B cell (primary cell): ENCODE measurements around the gene HDDC3. TPM values are rescaled to one million over a fixed set of nuclear protein-coding genes. Genes with fewer than 3 reads are reported as not detected.

Experiments
- ATAC-seq: fragments of 200-7000 bp; cut with Tn5 transposase; one replicate; pipeline ENCODE4 v1.10.0; 2021; ENCODE audit warnings: low read depth, mild to moderate bottlenecking, moderate number of reproducible peaks, moderate library complexity
- CTCF ChIA-PET: fragments of 350-600 bp; sonication (Branson Sonifier 250); formaldehyde crosslinking; loops from one replicate; lab custom pipeline; 2021; ENCODE audit warnings: antibody characterized with exemption, inconsistent platforms; lab: Charles Lee
- POLR2A ChIA-PET: fragments of 350-600 bp; sonication (Branson Sonifier 250); formaldehyde crosslinking; loops from one replicate; lab custom pipeline; 2021; ENCODE audit warnings: antibody characterized with exemption; lab: Charles Lee
- DNase-seq: peaks from one replicate; pipeline ENCODE4 v3.0.0; 2013
- H2AFZ ChIP-seq: 2 replicates; pipeline ENCODE4 v1.6.1; 2012; ENCODE audit warnings: mild to moderate bottlenecking, low read depth, low read length; ENCODE audit not compliant: insufficient read depth, poor library complexity, severe bottlenecking
- H3K27ac ChIP-seq, 2 donors: 1 replicate in 1 of 2; 2 replicates in 1 of 2; pipeline ENCODE4 v1.5.1; 2012 to 2013; ENCODE audit warnings: low read length in 2 of 2, mild to moderate bottlenecking in 2 of 2, moderate library complexity in 1 of 2
- H3K27me3 ChIP-seq, 4 experiments: fragments of 200-600 bp in 1 of 4; sonication (generic) in 1 of 4; replicated peaks in 1 of 4; 1 replicate in 2 of 4; 2 replicates in 2 of 4; pipeline versions ENCODE4 v1.6.1 to v1.7.0; 2013 to 2016; ENCODE audit warnings: low read length in 3 of 4, mild to moderate bottlenecking in 2 of 4, mixed read lengths in 1 of 4, moderate library complexity in 1 of 4; ENCODE audit not compliant: insufficient read depth in 4 of 4, control insufficient read depth in 3 of 4; ENCODE audit errors: control extremely low read depth in 1 of 4
- H3K36me3 ChIP-seq, 2 experiments: replicated peaks in 1 of 2; 1 replicate in 1 of 2; 2 replicates in 1 of 2; pipeline versions ENCODE4 v1.6.1 to v1.7.1; 2013; ENCODE audit warnings: low read length in 1 of 2; ENCODE audit not compliant: insufficient read depth in 2 of 2, control insufficient read depth in 1 of 2; ENCODE audit errors: control extremely low read depth in 1 of 2, extremely low read depth in 1 of 2
- H3K4me1 ChIP-seq, 2 donors: fragments of 200-600 bp in 1 of 2; sonication (generic) in 1 of 2; 1 replicate in 1 of 2; 2 replicates in 1 of 2; pipeline versions ENCODE4 v1.5.1 to v1.6.1; 2013 to 2017; ENCODE audit warnings: low read length in 2 of 2; ENCODE audit not compliant: control insufficient read depth in 2 of 2, insufficient read depth in 2 of 2
- H3K4me2 ChIP-seq: replicated peaks from 2 replicates; pipeline ENCODE3; 2012; ENCODE audit warnings: mild to moderate bottlenecking, low read depth, low read length; ENCODE audit not compliant: poor library complexity, severe bottlenecking
- H3K4me3 ChIP-seq, 5 experiments: fragments of 200-600 bp in 1 of 5; sonication (generic) in 1 of 5; 1 replicate in 3 of 5; 2 replicates in 2 of 5; pipeline versions ENCODE4 v1.5.1 to v1.7.0; 2011 to 2016; ENCODE audit warnings: low read length in 4 of 5, mild to moderate bottlenecking in 4 of 5, low read depth in 2 of 5, control low read depth in 1 of 5, moderate library complexity in 1 of 5; ENCODE audit not compliant: insufficient read depth in 1 of 5; ENCODE audit errors: control extremely low read depth in 1 of 5, extremely low read depth in 1 of 5
- H3K79me2 ChIP-seq: fragments of 200-600 bp; sonication (generic); one replicate; pipeline ENCODE4 v1.6.0; 2016; ENCODE audit warnings: low read length; ENCODE audit not compliant: control insufficient read depth, insufficient read depth
- H3K9ac ChIP-seq: fragments of 200-600 bp; sonication (generic); 2 replicates; pipeline ENCODE4 v1.6.1; 2017; ENCODE audit warnings: mild to moderate bottlenecking, low read length, moderate library complexity
- H3K9me3 ChIP-seq, 3 donors: one replicate each; pipeline versions ENCODE4 v1.6.1 to v1.7.1; 2013; ENCODE audit warnings: low read length in 2 of 3; ENCODE audit not compliant: control insufficient read depth in 2 of 3, insufficient read depth in 1 of 3; ENCODE audit errors: control extremely low read depth in 1 of 3
- H4K20me1 ChIP-seq: 2 replicates; pipeline ENCODE4 v1.6.0; 2012; ENCODE audit warnings: mild to moderate bottlenecking, low read length; ENCODE audit not compliant: insufficient read depth, control insufficient read depth, poor library complexity, severe bottlenecking
- H3K27ac Mint-ChIP-seq: one replicate; pipeline ENCODE4 v1.8.0; 2021; ENCODE audit warnings: mixed read lengths
- H3K27me3 Mint-ChIP-seq: one replicate; pipeline ENCODE4 v1.8.0; 2021; ENCODE audit warnings: mixed read lengths
- H3K4me1 Mint-ChIP-seq: one replicate; pipeline ENCODE4 v1.8.0; 2021; ENCODE audit warnings: mixed read lengths
- H3K4me3 Mint-ChIP-seq: one replicate; pipeline ENCODE4 v1.8.0; 2021; ENCODE audit warnings: mixed read lengths
- H3K9me3 Mint-ChIP-seq: one replicate; pipeline ENCODE4 v1.8.0; 2022; ENCODE audit warnings: mixed read lengths; ENCODE audit not compliant: insufficient read depth
- CTCF ChIP-seq: fragments of 200-600 bp; IDR thresholded peaks from one replicate; pipeline ENCODE4 v1.8.0; 2022; ENCODE audit warnings: antibody characterized with exemption, mild to moderate bottlenecking
- EZH2 ChIP-seq: IDR thresholded peaks from 2 replicates; pipeline ENCODE4 v1.6.1; 2012; ENCODE audit warnings: borderline replicate concordance, low read depth, mild to moderate bottlenecking, moderate library complexity, low read length; ENCODE audit not compliant: insufficient read depth, poor library complexity, severe bottlenecking
- WGBS: methylation state at CpG from one replicate; pipeline ENCODE4 v1.1.5; 2013; ENCODE audit warnings: missing lambda C conversion rate; ENCODE audit not compliant: insufficient coverage; 5-methylcytosine and 5-hydroxymethylcytosine counted together
- intact Hi-C: fragments of 100-400 bp; cut with micrococcal nuclease; formaldehyde crosslinking; loops from one replicate; pipeline ENCODE4 v1.10.0; 2022
- polyA plus RNA-seq: library from polyadenylated mRNA; depleted of rRNA; stranded (reverse); fragments of >200 nt; gene quantifications from 2 replicates; pipeline ENCODE4 v1.2.3, GENCODE V29; 2012
- total RNA-seq, 2 donors: library from RNA; stranded (reverse); fragments of 120-200 nt in 1 of 2; gene quantifications; 1 replicate in 1 of 2; 2 replicates in 1 of 2; pipeline versions ENCODE4 v1.2.3 to v1.2.4, GENCODE V29; 2013 to 2022

Gene HDDC3
- total and polyA plus RNA-seq, 2 donors (not counting 1 experiment from before 2014, with no cell fraction given) = 23.9 to 26.8 TPM

GRCh38 chr15:90953947-90954711 lies 21.8 kb upstream of the HDDC3 start:
- peak overlapping the region; percentile 97 for H3K27ac ChIP-seq
- peak overlapping the region; percentile 90 for H3K4me3 Mint-ChIP-seq
- H3K9ac ChIP-seq = peak overlapping the region; percentile 97
- no peaks in the 10 kb centered on the region for H3K9me3 Mint-ChIP-seq
- TF ChIP-seq CTCF (no peak), EZH2 (no peak)
- DNase-seq = no peak
- H3K4me1 Mint-ChIP-seq = peaks cover 21% of the 10 kb centered on the region
- intact Hi-C loops = loop anchor here (1.0 to 2.0 kb wide), 3 partner anchors 19 to 40 kb away; partner anchors contain the start of genes PRC1 and UNC45A
- H3K27me3 Mint-ChIP-seq = no peaks in the 10 kb centered on the region
- H3K27me3 ChIP-seq = no peaks in the 10 kb centered on the region
- peaks cover 0 to 33% of the 10 kb centered on the region in 2 experiments for H3K36me3 ChIP-seq
- CTCF ChIA-PET = interaction anchor here (1.3 to 8.7 kb wide), 9 partner anchors 12 to 318 kb away, joined by 3 to 118 read pairs (median 7); partner anchors contain the start of genes HDDC3, UNC45A and VPS33B
- peak overlapping the region; percentile 92 for H3K27ac Mint-ChIP-seq
- H3K9me3 ChIP-seq = no peaks in the 10 kb centered on the region
- H4K20me1 ChIP-seq = peaks cover 12% of the 10 kb centered on the region
- H3K4me3 ChIP-seq = peak overlapping the region in 4 of 5 experiments; percentile 85 to 93 (median 89)
- no peak for ATAC-seq
- H3K4me1 ChIP-seq = peaks cover 16 to 24% of the 10 kb centered on the region in 2 donors
- H2AFZ ChIP-seq = peak overlapping the region; percentile 95
- H3K79me2 ChIP-seq = peaks cover 13% of the 10 kb centered on the region
- H3K4me2 ChIP-seq = peak overlapping the region; percentile 89
- POLR2A ChIA-PET = interaction anchor here (0.6 to 1.4 kb wide), 7 partner anchors 17 to 43 kb away, joined by 3 to 12 read pairs (median 5); partner anchors contain the start of genes HDDC3 and UNC45A
- 56% methylated on average over 6 of the region's 16 CpGs for WGBS
